Smooth muscle cell (in vitro differentiated cells): Measurements from ENCODE around the gene GNG12. TPM values are rescaled to one million over a fixed set of nuclear protein-coding genes. Genes with fewer than 3 reads are reported as not detected.
A peak's percentile ranks its signal among the peaks of the same experiment; 100 is the strongest.

ENCODE experiments used
- DNase-seq: peaks from one replicate; lab custom pipeline; 2025; ENCODE audit not compliant: unreplicated experiment; lab: John Stamatoyannopoulos, UW
- H2AFZ ChIP-seq: fragments of 200-600 bp; sonication (generic); 2 replicates; pipeline ENCODE4 v1.6.0; 2016; ENCODE audit warnings: antibody characterized with exemption, low read depth, mild to moderate bottlenecking
- H3F3A ChIP-seq: fragments of 200-600 bp; sonication (generic); 2 replicates; pipeline ENCODE4 v1.6.0; 2017; ENCODE audit warnings: antibody characterized with exemption, low read depth
- H3K27ac ChIP-seq: fragments of 200-600 bp; sonication (generic); 2 replicates; pipeline ENCODE4 v1.5.1; 2016; ENCODE audit warnings: low read depth, mild to moderate bottlenecking
- H3K27me3 ChIP-seq: fragments of 200-600 bp; sonication (generic); 2 replicates; pipeline ENCODE4 v1.6.1; 2016; ENCODE audit warnings: low read depth, mild to moderate bottlenecking
- H3K36me3 ChIP-seq: fragments of 200-600 bp; sonication (generic); 2 replicates; pipeline ENCODE4 v1.5.1; 2016; ENCODE audit warnings: low read depth
- H3K4me1 ChIP-seq: fragments of 200-600 bp; sonication (generic); 2 replicates; pipeline ENCODE4 v1.5.1; 2016; ENCODE audit warnings: low read depth
- H3K4me2 ChIP-seq: fragments of 200-600 bp; sonication (generic); 2 replicates; pipeline ENCODE4 v1.6.0; 2016; ENCODE audit warnings: mild to moderate bottlenecking
- H3K4me3 ChIP-seq: fragments of 200-600 bp; sonication (generic); 2 replicates; pipeline ENCODE4 v1.5.1; 2016; ENCODE audit warnings: mild to moderate bottlenecking
- H3K79me2 ChIP-seq: fragments of 200-600 bp; sonication (generic); 2 replicates; pipeline ENCODE4 v1.6.0; 2016; ENCODE audit warnings: low read depth, mild to moderate bottlenecking
- H3K9ac ChIP-seq: fragments of 200-600 bp; sonication (generic); 2 replicates; pipeline ENCODE4 v1.6.0; 2016; ENCODE audit warnings: low read depth
- H3K9me3 ChIP-seq: fragments of 200-600 bp; sonication (generic); replicated peaks from 2 replicates; pipeline ENCODE4 v1.5.1; 2016; ENCODE audit warnings: low read depth
- H4K20me1 ChIP-seq: fragments of 200-600 bp; sonication (generic); 2 replicates; pipeline ENCODE4 v1.6.0; 2016; ENCODE audit warnings: low read depth
- CTCF ChIP-seq: fragments of 200-600 bp; sonication (generic); IDR thresholded peaks from 2 replicates; pipeline ENCODE4 v1.5.1; 2017; ENCODE audit warnings: borderline replicate concordance, mild to moderate bottlenecking, antibody characterized with exemption; ENCODE audit not compliant: insufficient read depth, poor library complexity, severe bottlenecking
- WGBS: methylation state at CpG from one replicate; pipeline ENCODE4 v1.1.7; 2016; ENCODE audit warnings: low lambda C conversion rate; 5-methylcytosine and 5-hydroxymethylcytosine counted together
- polyA plus RNA-seq: library from polyadenylated mRNA; unstranded; fragments of >200 nt; fragmentation: Nextera tagmentation; extraction: Ambion mirVana; gene quantifications from 2 replicates; pipeline ENCODE4 v1.2.1, GENCODE V29; 2016
- total RNA-seq: library from RNA; depleted of rRNA; stranded (reverse); fragments of >200 nt; gene quantifications from 2 replicates; pipeline ENCODE4 v1.2.3, GENCODE V29; 2014

Gene GNG12
- total and polyA plus RNA-seq, 2 experiments from 2014 or later: 54.6 to 86.6 TPM

GRCh38 chr1:67802565-67802964 is 30.7 kb downstream of the GNG12 start:
- Histone ChIP-seq H4K20me1 (peaks cover 76% of the 10 kb centered on the region), H2AFZ (no peak overlapping the region), H3F3A (no peaks in the 10 kb centered on the region), H3K9ac (no peak overlapping the region), H3K4me2 (no peak overlapping the region), H3K9me3 (no peaks in the 10 kb centered on the region), H3K4me1 (peaks cover 12% of the 10 kb centered on the region), H3K36me3 (no peaks in the 10 kb centered on the region), H3K27me3 (no peaks in the 10 kb centered on the region), H3K4me3 (no peak overlapping the region), H3K79me2 (peaks cover 68% of the 10 kb centered on the region), H3K27ac (no peak overlapping the region)
- no peak for TF ChIP-seq CTCF
- 74% methylated on average over 3 of the region's 3 CpGs for WGBS
- DNase-seq: no peak

GRCh38 chr1:67801903-67802302 is 31.4 kb downstream of the GNG12 start:
- no peak overlapping the region for H2AFZ ChIP-seq
- peaks cover 61% of the 10 kb centered on the region for H3K79me2 ChIP-seq
- H3K36me3 ChIP-seq: no peaks in the 10 kb centered on the region
- H3K4me2 ChIP-seq: no peak overlapping the region
- no peak for TF ChIP-seq CTCF
- H3K27me3 ChIP-seq: no peaks in the 10 kb centered on the region
- no peak for DNase-seq
- H3K4me3 ChIP-seq: no peak overlapping the region
- no peak overlapping the region for H3K9ac ChIP-seq
- H4K20me1 ChIP-seq: peaks cover 71% of the 10 kb centered on the region
- H3K27ac ChIP-seq: no peak overlapping the region
- peaks cover 12% of the 10 kb centered on the region for H3K4me1 ChIP-seq
- no peaks in the 10 kb centered on the region for H3K9me3 ChIP-seq
- H3F3A ChIP-seq: no peaks in the 10 kb centered on the region

- peaks cover 61% of the 10 kb centered on the region for H3K79me2 ChIP-seq
- peaks cover 64% of the 10 kb centered on the region for H4K20me1 ChIP-seq
- no peak for TF ChIP-seq CTCF
- no peaks in the 10 kb centered on the region for H3K36me3 ChIP-seq
- H2AFZ ChIP-seq: no peak overlapping the region
- no peak overlapping the region for H3K4me2 ChIP-seq
- peaks cover 25% of the 10 kb centered on the region for H3K4me1 ChIP-seq
- H3K9me3 ChIP-seq: no peaks in the 10 kb centered on the region
- H3K27me3 ChIP-seq: no peaks in the 10 kb centered on the region
- peaks cover 16% of the 10 kb centered on the region for H3F3A ChIP-seq
- DNase-seq: no peak
- H3K9ac ChIP-seq: no peak overlapping the region
- WGBS: 91% methylated on average over 8 of the region's 8 CpGs
- no peak overlapping the region for H3K27ac ChIP-seq
- H3K4me3 ChIP-seq: no peak overlapping the region
Observed at GRCh38 chr1:67795179-67795912, 37.9 kb downstream of the GNG12 start.

- H3K36me3 ChIP-seq: no peaks in the 10 kb centered on the region
- peak overlapping the region; percentile 71 for H3K27ac ChIP-seq
- peak overlapping the region; percentile 66 for H3K4me2 ChIP-seq
- H3K79me2 ChIP-seq: peaks cover 49% of the 10 kb centered on the region
- H4K20me1 ChIP-seq: peaks cover 65% of the 10 kb centered on the region
- 24% methylated on average over 3 of the region's 3 CpGs for WGBS
- DNase-seq: no peak
- no peak for TF ChIP-seq CTCF
- no peak overlapping the region for H3K9ac ChIP-seq
- no peaks in the 10 kb centered on the region for H3K27me3 ChIP-seq
- H3K4me1 ChIP-seq: peaks cover 28% of the 10 kb centered on the region
- no peaks in the 10 kb centered on the region for H3K9me3 ChIP-seq
- H2AFZ ChIP-seq: no peak overlapping the region
- H3K4me3 ChIP-seq: no peak overlapping the region
- H3F3A ChIP-seq: peaks cover 21% of the 10 kb centered on the region
Observed at GRCh38 chr1:67793562-67793961, 39.7 kb downstream of the GNG12 start.
